HEK293 (cell line): ENCODE data around the gene DHCR7.

ENCODE experiments used
- CTCF ChIA-PET: fragments of 350-600 bp; formaldehyde crosslinking; extraction: SDS; loops from one replicate; lab custom pipeline; 2021; ENCODE audit warnings: antibody characterized with exemption; lab: Yijun Ruan, JAX
- POLR2A ChIA-PET: fragments of 300-600 bp; formaldehyde crosslinking; extraction: SDS; loops from one replicate; lab custom pipeline; 2020; ENCODE audit warnings: antibody characterized with exemption, inconsistent platforms; lab: Yijun Ruan, JAX
- H3K27ac ChIP-seq: fragments of 200-500 bp; sonication (Bioruptor generic); 2 replicates; pipeline ENCODE4 v1.5.1; 2014; ENCODE audit warnings: low read depth, low read length, control low read depth, inconsistent platforms; ENCODE audit errors: extremely low read depth
- H3K36me3 ChIP-seq, 2 experiments: fragments of 200-500 bp in 1 of 2; sonication (Bioruptor generic) in 1 of 2; 1 replicate in 1 of 2; 2 replicates in 1 of 2; pipeline ENCODE4 v1.5.1; 2014 to 2017; ENCODE audit warnings: inconsistent platforms in 2 of 2, low read length in 2 of 2; ENCODE audit not compliant: control insufficient read depth in 2 of 2, insufficient read depth in 1 of 2
- H3K4me1 ChIP-seq: fragments of 200-500 bp; sonication (Bioruptor generic); 2 replicates; pipeline ENCODE4 v1.5.1; 2014; ENCODE audit warnings: mild to moderate bottlenecking, low read length, inconsistent platforms; ENCODE audit not compliant: control insufficient read depth, insufficient read depth
- H3K4me3 ChIP-seq: 2 replicates; pipeline ENCODE4 v1.5.1; 2011; ENCODE audit warnings: low read depth, mild to moderate bottlenecking, control low read depth, low read length, moderate library complexity
- H3K9me3 ChIP-seq: fragments of 200-500 bp; sonication (Bioruptor generic); 2 replicates; pipeline ENCODE4 v1.5.1; 2014; ENCODE audit warnings: low read depth, low read length, inconsistent platforms; ENCODE audit not compliant: control insufficient read depth, insufficient read depth
- HOXA7 ChIP-seq: sonication (generic); formaldehyde crosslinking; IDR thresholded peaks from 2 replicates; pipeline ENCODE4 v1.8.1; 2022; ENCODE audit warnings: missing genetic modification reagents, borderline replicate concordance
- KLF8 ChIP-seq: fragments of 450-650 bp; formaldehyde crosslinking; IDR thresholded peaks from 2 replicates; pipeline ENCODE4 v1.5.1; 2016; ENCODE audit warnings: missing biosample characterization, missing genetic modification characterization
- TSHZ1 ChIP-seq: fragments of 450-650 bp; formaldehyde crosslinking; IDR thresholded peaks from 2 replicates; pipeline ENCODE4 v1.5.1; 2016; ENCODE audit warnings: missing biosample characterization, missing genetic modification characterization, borderline replicate concordance
- ZNF121 ChIP-seq: fragments of 450-650 bp; formaldehyde crosslinking; IDR thresholded peaks from 2 replicates; pipeline ENCODE4 v1.5.1; 2016; ENCODE audit warnings: missing biosample characterization, missing genetic modification characterization
- ZNF148 ChIP-seq: fragments of 450-650 bp; formaldehyde crosslinking; IDR thresholded peaks from 2 replicates; pipeline ENCODE4 v1.5.0; 2017; ENCODE audit warnings: missing biosample characterization, missing genetic modification characterization, borderline replicate concordance
- ZNF155 ChIP-seq: fragments of 450-650 bp; formaldehyde crosslinking; IDR thresholded peaks from 2 replicates; pipeline ENCODE4 v1.5.1; 2016; ENCODE audit warnings: missing biosample characterization, missing genetic modification characterization
- ZNF19 ChIP-seq: fragments of 450-650 bp; formaldehyde crosslinking; IDR thresholded peaks from 2 replicates; pipeline ENCODE4; 2016; ENCODE audit warnings: missing biosample characterization, missing genetic modification characterization, low read depth
- ZNF23 ChIP-seq: fragments of 450-650 bp; formaldehyde crosslinking; IDR thresholded peaks from 2 replicates; pipeline ENCODE4 v1.5.1; 2016; ENCODE audit warnings: missing biosample characterization, missing genetic modification characterization, borderline replicate concordance
- ZNF24 ChIP-seq: fragments of 450-650 bp; formaldehyde crosslinking; IDR thresholded peaks from 2 replicates; pipeline ENCODE4 v1.5.1; 2016; ENCODE audit warnings: missing biosample characterization, missing genetic modification characterization
- ZNF266 ChIP-seq: fragments of 450-650 bp; formaldehyde crosslinking; IDR thresholded peaks from 2 replicates; pipeline ENCODE4 v1.5.1; 2016; ENCODE audit warnings: missing biosample characterization, missing genetic modification characterization, low read depth
- ZNF404 ChIP-seq: fragments of 450-650 bp; formaldehyde crosslinking; IDR thresholded peaks from 2 replicates; pipeline ENCODE4 v1.5.1; 2017; ENCODE audit warnings: missing biosample characterization, missing genetic modification characterization
- ZNF416 ChIP-seq: fragments of 450-650 bp; formaldehyde crosslinking; IDR thresholded peaks from 2 replicates; pipeline ENCODE4 v1.5.1; 2016; ENCODE audit warnings: missing biosample characterization, missing genetic modification characterization
- ZNF423 ChIP-seq: fragments of 450-650 bp; formaldehyde crosslinking; IDR thresholded peaks from 2 replicates; pipeline ENCODE4 v1.5.1; 2016; ENCODE audit warnings: missing biosample characterization, missing genetic modification characterization
- ZNF513 ChIP-seq: fragments of 450-650 bp; IDR thresholded peaks from 2 replicates; pipeline ENCODE4 v1.5.1; 2018; ENCODE audit warnings: missing biosample characterization, missing genetic modification characterization
- ZNF544 ChIP-seq: fragments of 450-650 bp; formaldehyde crosslinking; IDR thresholded peaks from 2 replicates; pipeline ENCODE4 v1.5.0; 2017; ENCODE audit warnings: missing biosample characterization, missing genetic modification characterization
- ZNF624 ChIP-seq: fragments of 450-650 bp; formaldehyde crosslinking; IDR thresholded peaks from 2 replicates; pipeline ENCODE4 v1.5.1; 2017; ENCODE audit warnings: missing biosample characterization, missing genetic modification characterization
- ZNF701 ChIP-seq: fragments of 450-650 bp; formaldehyde crosslinking; IDR thresholded peaks from 2 replicates; pipeline ENCODE4 v1.5.1; 2016; ENCODE audit warnings: missing biosample characterization, missing genetic modification characterization
- TF ChIP-seq, protein P1 (sequence below): fragments of 450-650 bp; formaldehyde crosslinking; IDR thresholded peaks from 2 replicates; pipeline ENCODE4 v1.5.1; 2016; ENCODE audit warnings: missing biosample characterization, missing genetic modification characterization
- TF ChIP-seq, protein P2 (sequence below): fragments of 450-650 bp; formaldehyde crosslinking; IDR thresholded peaks from 2 replicates; pipeline ENCODE4 v1.5.1; 2017; ENCODE audit warnings: missing biosample characterization, missing genetic modification characterization
- TF ChIP-seq, protein P3 (sequence below): fragments of 450-650 bp; formaldehyde crosslinking; IDR thresholded peaks from 2 replicates; pipeline ENCODE4 v1.5.1; 2016; ENCODE audit warnings: missing biosample characterization, missing genetic modification characterization

The DHCR7 gene

GRCh38 chr11:71395263-71395560 is 53.0 kb downstream of the DHCR7 start (continued):
- TF ChIP-seq TSHZ1 (no peak), ZNF266 (tag by site-specific recombination) (no peak)

DNA sequence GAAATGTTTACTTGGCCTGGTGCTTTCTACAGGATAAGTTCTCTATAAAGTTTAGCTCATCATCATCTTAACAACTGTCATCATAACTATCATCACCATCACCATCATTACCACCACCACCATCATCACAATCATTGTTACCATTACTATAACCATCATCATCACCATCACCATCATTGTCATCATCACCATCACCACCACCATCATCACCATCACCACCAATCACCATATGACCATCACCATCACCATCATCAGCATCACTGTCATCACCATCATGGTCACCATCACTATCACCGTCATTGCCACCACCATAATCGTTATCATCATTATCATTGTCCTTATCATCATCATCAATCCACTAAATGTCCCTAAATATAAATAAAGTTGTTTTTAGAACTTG is 54.9 kb downstream of the DHCR7 start:
- ChIA-PET CTCF (interaction anchor here (0.7 kb wide), 1 partner anchor 27 kb away, joined by 5 read pairs; no protein-coding TSS in a partner anchor), POLR2A (no interaction called here)
- Histone ChIP-seq H3K36me3 (no peaks in the 10 kb centered on the region), H3K9me3 (no peaks in the 10 kb centered on the region), H3K4me1 (no peaks in the 10 kb centered on the region), H3K27ac (no peak overlapping the region), H3K4me3 (no peak overlapping the region)
- TF ChIP-seq ZNF513 (tag by site-specific recombination) (peak; percentile 70), ZNF19 (no peak)
- TF ChIP-seq, protein P1, sequence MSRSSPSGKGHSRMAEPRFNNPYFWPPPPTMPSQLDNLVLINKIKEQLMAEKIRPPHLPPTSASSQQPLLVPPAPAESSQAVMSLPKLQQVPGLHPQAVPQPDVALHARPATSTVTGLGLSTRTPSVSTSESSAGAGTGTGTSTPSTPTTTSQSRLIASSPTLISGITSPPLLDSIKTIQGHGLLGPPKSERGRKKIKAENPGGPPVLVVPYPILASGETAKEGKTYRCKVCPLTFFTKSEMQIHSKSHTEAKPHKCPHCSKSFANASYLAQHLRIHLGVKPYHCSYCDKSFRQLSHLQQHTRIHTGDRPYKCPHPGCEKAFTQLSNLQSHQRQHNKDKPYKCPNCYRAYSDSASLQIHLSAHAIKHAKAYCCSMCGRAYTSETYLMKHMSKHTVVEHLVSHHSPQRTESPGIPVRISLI (tag by site-specific recombination): no peak

- Histone ChIP-seq H3K4me1 (no peaks in the 10 kb centered on the region), H3K36me3 (no peaks in the 10 kb centered on the region)
- CTCF ChIA-PET: interaction anchor here (1.1 kb wide), 1 partner anchor 24 kb away, joined by 3 read pairs; no protein-coding TSS in a partner anchor
- POLR2A ChIA-PET: no interaction called here
- TF ChIP-seq ZNF423 (tag by site-specific recombination): no peak
- no peak for TF ChIP-seq HOXA7
- TF ChIP-seq ZNF404 (tag by site-specific recombination): no peak
- TF ChIP-seq ZNF121 (tag by site-specific recombination): no peak
- TF ChIP-seq ZNF23 (tag by site-specific recombination): no peak
- TF ChIP-seq, protein P2, sequence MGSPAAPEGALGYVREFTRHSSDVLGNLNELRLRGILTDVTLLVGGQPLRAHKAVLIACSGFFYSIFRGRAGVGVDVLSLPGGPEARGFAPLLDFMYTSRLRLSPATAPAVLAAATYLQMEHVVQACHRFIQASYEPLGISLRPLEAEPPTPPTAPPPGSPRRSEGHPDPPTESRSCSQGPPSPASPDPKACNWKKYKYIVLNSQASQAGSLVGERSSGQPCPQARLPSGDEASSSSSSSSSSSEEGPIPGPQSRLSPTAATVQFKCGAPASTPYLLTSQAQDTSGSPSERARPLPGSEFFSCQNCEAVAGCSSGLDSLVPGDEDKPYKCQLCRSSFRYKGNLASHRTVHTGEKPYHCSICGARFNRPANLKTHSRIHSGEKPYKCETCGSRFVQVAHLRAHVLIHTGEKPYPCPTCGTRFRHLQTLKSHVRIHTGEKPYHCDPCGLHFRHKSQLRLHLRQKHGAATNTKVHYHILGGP: no peak
- no peak for TF ChIP-seq ZNF544 (tag by site-specific recombination)
- no peak for TF ChIP-seq KLF8 (tag by site-specific recombination)
- TF ChIP-seq ZNF416 (tag by site-specific recombination): no peak
- no peak for TF ChIP-seq ZNF148 (tag by site-specific recombination)
- no peak for TF ChIP-seq ZNF701 (tag by site-specific recombination)
- no peak for TF ChIP-seq ZNF155 (tag by site-specific recombination)
- TF ChIP-seq ZNF624 (tag by site-specific recombination): no peak
- TF ChIP-seq, protein P3, sequence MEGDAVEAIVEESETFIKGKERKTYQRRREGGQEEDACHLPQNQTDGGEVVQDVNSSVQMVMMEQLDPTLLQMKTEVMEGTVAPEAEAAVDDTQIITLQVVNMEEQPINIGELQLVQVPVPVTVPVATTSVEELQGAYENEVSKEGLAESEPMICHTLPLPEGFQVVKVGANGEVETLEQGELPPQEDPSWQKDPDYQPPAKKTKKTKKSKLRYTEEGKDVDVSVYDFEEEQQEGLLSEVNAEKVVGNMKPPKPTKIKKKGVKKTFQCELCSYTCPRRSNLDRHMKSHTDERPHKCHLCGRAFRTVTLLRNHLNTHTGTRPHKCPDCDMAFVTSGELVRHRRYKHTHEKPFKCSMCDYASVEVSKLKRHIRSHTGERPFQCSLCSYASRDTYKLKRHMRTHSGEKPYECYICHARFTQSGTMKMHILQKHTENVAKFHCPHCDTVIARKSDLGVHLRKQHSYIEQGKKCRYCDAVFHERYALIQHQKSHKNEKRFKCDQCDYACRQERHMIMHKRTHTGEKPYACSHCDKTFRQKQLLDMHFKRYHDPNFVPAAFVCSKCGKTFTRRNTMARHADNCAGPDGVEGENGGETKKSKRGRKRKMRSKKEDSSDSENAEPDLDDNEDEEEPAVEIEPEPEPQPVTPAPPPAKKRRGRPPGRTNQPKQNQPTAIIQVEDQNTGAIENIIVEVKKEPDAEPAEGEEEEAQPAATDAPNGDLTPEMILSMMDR (tag by site-specific recombination): no peak
- no peak for TF ChIP-seq ZNF24
- TF ChIP-seq, all 188 proteins: peak for 0
- Histone ChIP-seq H3K4me3 (no peak overlapping the region), H3K27ac (no peak overlapping the region), H3K9me3 (no peaks in the 10 kb centered on the region)
These were observed 56.4 kb downstream of the DHCR7 start for GRCh38 chr11:71391796-71392195.
